ENCODE results near the gene RUVBL2. TPM values are rescaled to one million over a fixed set of nuclear protein-coding genes. Genes with fewer than 3 reads are reported as not detected.
"Not testable (repeated sequence)": the region's sequence is repeated elsewhere in the genome, so short reads cannot be mapped to it uniquely, and the experiment has no call there.

The RUVBL2 gene
- polyA plus RNA-seq, 3 donors, result 40.1 to 44.4 (median 41.9) TPM

DNA sequence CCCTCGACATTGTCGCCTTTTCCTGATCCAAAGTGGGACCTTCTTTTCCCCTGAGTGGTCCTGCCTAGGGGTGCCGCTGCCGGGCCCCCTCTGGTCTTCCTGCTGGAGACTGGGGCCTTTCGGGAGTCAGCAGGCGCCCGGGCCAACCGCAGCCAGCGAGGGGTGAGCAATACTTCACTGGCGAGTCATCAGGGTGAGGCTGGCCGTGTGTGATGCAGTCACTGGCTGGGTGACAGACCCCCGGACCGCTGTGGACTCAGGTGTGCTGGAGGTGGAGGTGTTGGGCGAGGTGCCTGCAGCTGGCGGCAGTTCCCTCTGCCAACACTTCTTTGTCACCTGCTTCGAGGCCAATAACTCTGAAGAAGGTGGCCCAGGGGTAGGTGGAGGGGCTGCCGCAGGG, 48.5 kb downstream of the RUVBL2 start:
- H3K4me2 ChIP-seq (replicated peaks; ENCODE audit: extremely low read depth, low read length, poor library complexity, severe bottlenecking), result no peak overlapping the region
- 92% methylated on average over 12 of the region's 17 CpGs for WGBS (ENCODE audit: insufficient coverage)

DNA sequence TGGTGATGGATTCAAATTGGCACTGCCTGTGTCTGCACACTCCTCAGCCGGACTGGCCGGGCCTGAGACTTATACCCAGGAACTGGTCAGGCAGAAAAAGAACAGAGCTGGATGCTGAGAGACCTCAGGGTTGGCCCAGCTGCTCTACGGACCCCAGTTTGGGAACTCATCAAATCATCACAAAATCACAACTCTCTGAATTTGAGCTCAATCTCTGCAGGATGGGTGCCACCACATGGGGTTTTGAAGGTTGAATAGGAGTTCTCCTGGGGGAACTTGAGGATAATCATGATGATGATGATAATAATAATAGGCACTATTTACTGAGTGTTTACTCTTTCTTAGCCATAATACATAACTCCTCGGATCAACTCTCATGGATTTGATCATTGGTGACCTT, 49.0 kb downstream of the RUVBL2 start:
- intact Hi-C loops (cut with micrococcal nuclease); DNase-seq; H2AFZ ChIP-seq (ENCODE audit: insufficient read depth, low read depth, low read length, poor library complexity, severe bottlenecking); H3K4me3 ChIP-seq (replicated peaks in 1 of 3; ENCODE audit: low read depth in 2 of 3, low read length in 3 of 3); H3K36me3 ChIP-seq (replicated peaks in 1 of 2; ENCODE audit: control insufficient read depth in 1 of 2, insufficient read depth in 2 of 2, low read length in 2 of 2); H3K9ac ChIP-seq (ENCODE audit: insufficient read depth, low read length, poor library complexity, severe bottlenecking); H3K4me1 ChIP-seq (ENCODE audit: control insufficient read depth in 1 of 2, insufficient read depth in 2 of 2, low read length in 2 of 2); H4K20me1 ChIP-seq (ENCODE audit: insufficient read depth, low read length); H3K9me3 Mint-ChIP-seq; H3K79me2 ChIP-seq (ENCODE audit: insufficient read depth, low read length); H3K4me1 Mint-ChIP-seq; H3K4me3 Mint-ChIP-seq; H3K36me3 Mint-ChIP-seq; H3K27ac ChIP-seq (ENCODE audit: low read depth in 1 of 2, low read length in 2 of 2); H3K9me3 ChIP-seq (replicated peaks in 1 of 2; ENCODE audit: control insufficient read depth in 1 of 2, insufficient read depth in 1 of 2, low read length in 2 of 2); H3K27me3 ChIP-seq (ENCODE audit: control insufficient read depth in 2 of 2, insufficient read depth in 2 of 2, low read length in 2 of 2); H3K4me2 ChIP-seq (replicated peaks; ENCODE audit: extremely low read depth, low read length, poor library complexity, severe bottlenecking): not testable (repeated sequence)
- H3K27me3 Mint-ChIP-seq (ENCODE audit: low read depth in 3 of 3), result peaks cover 2 to 10% (median 5%) of the 10 kb centered on the region in 3 donors
- H3K27ac Mint-ChIP-seq, result peak overlapping the region in 2 of 7 donors; percentile 23 to 59
- WGBS (ENCODE audit: insufficient coverage), result no CpG with 5 or more reads among the region's 4 CpGs

More for the DNA sequence above, 48.5 kb downstream of the RUVBL2 start:
- Histone ChIP-seq H3K36me3 (replicated peaks in 1 of 2; ENCODE audit: control insufficient read depth in 1 of 2, insufficient read depth in 2 of 2, low read length in 2 of 2) (no peaks in the 10 kb centered on the region), H3K4me1 (ENCODE audit: control insufficient read depth in 1 of 2, insufficient read depth in 2 of 2, low read length in 2 of 2) (no peaks in the 10 kb centered on the region), H3K79me2 (ENCODE audit: insufficient read depth, low read length) (no peaks in the 10 kb centered on the region), H4K20me1 (ENCODE audit: insufficient read depth, low read length) (no peaks in the 10 kb centered on the region), H3K9ac (ENCODE audit: insufficient read depth, low read length, poor library complexity, severe bottlenecking) (no peak overlapping the region), H3K27me3 (ENCODE audit: control insufficient read depth in 2 of 2, insufficient read depth in 2 of 2, low read length in 2 of 2) (no peaks in the 10 kb centered on the region), H3K4me3 (replicated peaks in 1 of 3; ENCODE audit: low read depth in 2 of 3, low read length in 3 of 3) (no peak overlapping the region), H3K9me3 (replicated peaks in 1 of 2; ENCODE audit: control insufficient read depth in 1 of 2, insufficient read depth in 1 of 2, low read length in 2 of 2) (no peaks in the 10 kb centered on the region), H3K27ac (ENCODE audit: low read depth in 1 of 2, low read length in 2 of 2) (no peak overlapping the region), H2AFZ (ENCODE audit: insufficient read depth, low read depth, low read length, poor library complexity, severe bottlenecking) (no peak overlapping the region)
- intact Hi-C loops (cut with micrococcal nuclease), result no loop called here
- Mint-ChIP-seq H3K9me3 (no peaks in the 10 kb centered on the region), H3K4me3 (no peak overlapping the region), H3K27ac (no peak overlapping the region), H3K4me1 (no peaks in the 10 kb centered on the region), H3K27me3 (ENCODE audit: low read depth in 3 of 3) (peaks cover 2 to 10% (median 5%) of the 10 kb centered on the region in 3 donors), H3K36me3 (no peaks in the 10 kb centered on the region)
- TF ChIP-seq, protein P1, sequence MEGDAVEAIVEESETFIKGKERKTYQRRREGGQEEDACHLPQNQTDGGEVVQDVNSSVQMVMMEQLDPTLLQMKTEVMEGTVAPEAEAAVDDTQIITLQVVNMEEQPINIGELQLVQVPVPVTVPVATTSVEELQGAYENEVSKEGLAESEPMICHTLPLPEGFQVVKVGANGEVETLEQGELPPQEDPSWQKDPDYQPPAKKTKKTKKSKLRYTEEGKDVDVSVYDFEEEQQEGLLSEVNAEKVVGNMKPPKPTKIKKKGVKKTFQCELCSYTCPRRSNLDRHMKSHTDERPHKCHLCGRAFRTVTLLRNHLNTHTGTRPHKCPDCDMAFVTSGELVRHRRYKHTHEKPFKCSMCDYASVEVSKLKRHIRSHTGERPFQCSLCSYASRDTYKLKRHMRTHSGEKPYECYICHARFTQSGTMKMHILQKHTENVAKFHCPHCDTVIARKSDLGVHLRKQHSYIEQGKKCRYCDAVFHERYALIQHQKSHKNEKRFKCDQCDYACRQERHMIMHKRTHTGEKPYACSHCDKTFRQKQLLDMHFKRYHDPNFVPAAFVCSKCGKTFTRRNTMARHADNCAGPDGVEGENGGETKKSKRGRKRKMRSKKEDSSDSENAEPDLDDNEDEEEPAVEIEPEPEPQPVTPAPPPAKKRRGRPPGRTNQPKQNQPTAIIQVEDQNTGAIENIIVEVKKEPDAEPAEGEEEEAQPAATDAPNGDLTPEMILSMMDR (IDR thresholded peaks at IDR 0.05), result no peak
- no peak for DNase-seq

DNA sequence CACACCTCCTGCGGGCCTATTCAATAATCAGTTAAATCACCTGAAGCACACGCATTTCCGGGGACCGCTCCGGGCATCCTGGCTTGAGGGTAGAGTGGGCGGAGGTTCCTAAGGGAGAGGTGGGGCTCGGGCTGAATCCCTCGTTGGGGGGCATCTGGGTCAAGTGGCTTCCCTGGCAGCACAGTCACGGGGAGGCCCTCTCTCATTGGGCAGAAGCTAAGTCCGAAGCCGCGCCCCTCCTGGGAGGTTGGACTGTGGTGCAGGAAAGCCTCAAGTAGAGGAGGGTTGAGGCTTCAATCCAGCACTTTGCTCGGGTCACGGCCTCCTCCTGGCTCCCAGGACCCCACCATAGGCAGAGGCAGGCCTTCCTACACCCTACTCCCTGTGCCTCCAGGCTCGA, 49.9 kb downstream of the RUVBL2 start, which contains the start of gene CGB5:
Gene CGB5 (plus strand): TSS at position 301 of the 400 bp plus-strand sequence. CDS start 362 bp downstream, outside the sequence.
- H3K27ac ChIP-seq (ENCODE audit: low read depth in 1 of 2, low read length in 2 of 2); H3K9me3 Mint-ChIP-seq; H3K4me3 ChIP-seq (replicated peaks in 1 of 3; ENCODE audit: low read depth in 2 of 3, low read length in 3 of 3); H3K36me3 ChIP-seq (replicated peaks in 1 of 2; ENCODE audit: control insufficient read depth in 1 of 2, insufficient read depth in 2 of 2, low read length in 2 of 2); H3K27me3 ChIP-seq (ENCODE audit: control insufficient read depth in 2 of 2, insufficient read depth in 2 of 2, low read length in 2 of 2); H4K20me1 ChIP-seq (ENCODE audit: insufficient read depth, low read length); DNase-seq; H3K79me2 ChIP-seq (ENCODE audit: insufficient read depth, low read length); H3K4me1 ChIP-seq (ENCODE audit: control insufficient read depth in 1 of 2, insufficient read depth in 2 of 2, low read length in 2 of 2); intact Hi-C loops (cut with micrococcal nuclease); H2AFZ ChIP-seq (ENCODE audit: insufficient read depth, low read depth, low read length, poor library complexity, severe bottlenecking); H3K9me3 ChIP-seq (replicated peaks in 1 of 2; ENCODE audit: control insufficient read depth in 1 of 2, insufficient read depth in 1 of 2, low read length in 2 of 2); H3K4me2 ChIP-seq (replicated peaks; ENCODE audit: extremely low read depth, low read length, poor library complexity, severe bottlenecking); H3K36me3 Mint-ChIP-seq; H3K4me3 Mint-ChIP-seq; H3K9ac ChIP-seq (ENCODE audit: insufficient read depth, low read length, poor library complexity, severe bottlenecking); H3K4me1 Mint-ChIP-seq: not testable (repeated sequence)
- Mint-ChIP-seq H3K27ac (peak within 1 kb of the TSS in 2 of 7 donors; percentile 23 to 59), H3K27me3 (ENCODE audit: low read depth in 3 of 3) (peaks cover 2 to 10% (median 5%) of the 10 kb centered on the region in 3 donors)
- WGBS (ENCODE audit: insufficient coverage), result 70% methylated on average over 5 of the region's 15 CpGs

DNA sequence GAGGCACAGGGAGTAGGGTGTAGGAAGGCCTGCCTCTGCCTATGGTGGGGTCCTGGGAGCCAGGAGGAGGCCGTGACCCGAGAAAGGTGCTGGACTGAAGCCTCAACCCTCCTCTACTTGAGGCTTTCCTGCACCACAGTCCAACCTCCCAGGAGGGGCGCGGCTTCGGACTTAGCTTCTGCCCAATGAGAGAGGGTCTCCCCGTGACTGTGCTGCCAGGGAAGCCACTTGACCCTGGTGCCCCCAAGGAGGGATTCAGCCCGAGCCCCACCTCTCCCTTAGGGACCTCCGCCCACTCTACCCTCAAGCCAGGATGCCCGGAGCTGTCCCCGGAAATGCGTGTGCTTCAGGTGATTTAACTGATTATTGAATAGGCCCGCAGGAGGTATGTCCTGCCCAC, 55.3 kb downstream of the RUVBL2 start, which contains the start of gene CGB8:
Gene CGB8 (minus strand): TSS at position 101 of the 400 bp plus-strand sequence. CDS start 372 bp downstream, outside the sequence.
- H3K36me3 Mint-ChIP-seq; H3K36me3 ChIP-seq (replicated peaks in 1 of 2; ENCODE audit: control insufficient read depth in 1 of 2, insufficient read depth in 2 of 2, low read length in 2 of 2); H3K9ac ChIP-seq (ENCODE audit: insufficient read depth, low read length, poor library complexity, severe bottlenecking); H2AFZ ChIP-seq (ENCODE audit: insufficient read depth, low read depth, low read length, poor library complexity, severe bottlenecking); H4K20me1 ChIP-seq (ENCODE audit: insufficient read depth, low read length); H3K4me1 ChIP-seq (ENCODE audit: control insufficient read depth in 1 of 2, insufficient read depth in 2 of 2, low read length in 2 of 2); H3K9me3 Mint-ChIP-seq; H3K27me3 ChIP-seq (ENCODE audit: control insufficient read depth in 2 of 2, insufficient read depth in 2 of 2, low read length in 2 of 2); H3K27ac Mint-ChIP-seq; H3K4me3 Mint-ChIP-seq; DNase-seq; H3K9me3 ChIP-seq (replicated peaks in 1 of 2; ENCODE audit: control insufficient read depth in 1 of 2, insufficient read depth in 1 of 2, low read length in 2 of 2); H3K27ac ChIP-seq (ENCODE audit: low read depth in 1 of 2, low read length in 2 of 2); H3K79me2 ChIP-seq (ENCODE audit: insufficient read depth, low read length); H3K4me2 ChIP-seq (replicated peaks; ENCODE audit: extremely low read depth, low read length, poor library complexity, severe bottlenecking); H3K4me1 Mint-ChIP-seq; intact Hi-C loops (cut with micrococcal nuclease); H3K4me3 ChIP-seq (replicated peaks in 1 of 3; ENCODE audit: low read depth in 2 of 3, low read length in 3 of 3): not testable (repeated sequence)
- peaks cover 3 to 18% (median 4%) of the 10 kb centered on the region in 3 donors for H3K27me3 Mint-ChIP-seq (ENCODE audit: low read depth in 3 of 3)
- no CpG with 5 or more reads among the region's 12 CpGs for WGBS (ENCODE audit: insufficient coverage)
